Uterus (tissue), 2 donors: ENCODE results near the gene LY6G6D.

Experiments used
- CTCF ChIP-seq, 4 experiments: fragments of 200-600 bp in 2 of 4; fragments of 450-650 bp in 2 of 4; sonication (generic) in 2 of 4; IDR thresholded peaks; one replicate each; pipeline ENCODE4 v1.5.1; 2016 to 2019; ENCODE audit warnings: antibody characterized with exemption in 4 of 4, mild to moderate bottlenecking in 2 of 4, moderate library complexity in 1 of 4
- POLR2A ChIP-seq, 2 donors: fragments of 450-650 bp; IDR thresholded peaks; one replicate each; pipeline ENCODE4 v1.6.1; 2016; ENCODE audit warnings: antibody characterized with exemption in 2 of 2, mild to moderate bottlenecking in 1 of 2, moderate library complexity in 1 of 2

GRCh38 chr6:31676904-31677303 lies 38.2 kb upstream of the LY6G6D start:
- TF ChIP-seq CTCF (IDR thresholded peaks at IDR 0.05) = no peak
- TF ChIP-seq POLR2A (IDR thresholded peaks at IDR 0.05) = no peak
